Gastrocnemius medialis (tissue), 4 donors: ENCODE measurements around the gene EFCAB6.

Experiments used
- POLR2A ChIP-seq, 2 donors: fragments of 450-650 bp; IDR thresholded peaks; one replicate each; pipeline ENCODE4 v1.6.1; 2017; ENCODE audit warnings: antibody characterized with exemption in 2 of 2, mild to moderate bottlenecking in 2 of 2, moderate library complexity in 2 of 2
- TF ChIP-seq, protein P1 (sequence below), 5 experiments: fragments of 450-650 bp in 3 of 5; fragments of 200-600 bp in 2 of 5; sonication (generic) in 2 of 5; IDR thresholded peaks in 4 of 5; conservative IDR thresholded peaks in 1 of 5; 1 replicate in 4 of 5; 2 replicates in 1 of 5; pipeline ENCODE4 v1.5.1; 2016 to 2019; ENCODE audit warnings: antibody characterized with exemption in 5 of 5, mild to moderate bottlenecking in 3 of 5, moderate library complexity in 3 of 5

DNA sequence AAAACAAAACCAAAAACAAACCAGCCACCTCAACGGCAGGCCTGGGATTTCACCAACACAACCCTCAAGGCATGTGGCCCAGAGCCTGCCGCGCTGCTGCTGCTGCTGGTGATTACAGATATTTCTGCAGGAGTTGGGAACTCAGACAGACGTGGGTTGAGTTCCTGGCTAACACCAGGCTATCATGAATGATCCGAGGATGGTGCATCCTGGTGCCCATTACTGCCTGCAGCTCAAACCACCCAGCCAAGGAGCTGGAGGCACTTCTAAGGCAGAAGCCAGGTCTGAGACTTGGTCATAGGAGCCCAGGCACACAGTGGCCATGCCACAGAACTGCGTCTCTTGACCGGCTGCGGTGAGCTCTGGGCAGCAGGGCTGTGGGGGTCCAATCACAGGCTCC is 248.5 kb downstream of the EFCAB6 start:
- TF ChIP-seq, protein P1, sequence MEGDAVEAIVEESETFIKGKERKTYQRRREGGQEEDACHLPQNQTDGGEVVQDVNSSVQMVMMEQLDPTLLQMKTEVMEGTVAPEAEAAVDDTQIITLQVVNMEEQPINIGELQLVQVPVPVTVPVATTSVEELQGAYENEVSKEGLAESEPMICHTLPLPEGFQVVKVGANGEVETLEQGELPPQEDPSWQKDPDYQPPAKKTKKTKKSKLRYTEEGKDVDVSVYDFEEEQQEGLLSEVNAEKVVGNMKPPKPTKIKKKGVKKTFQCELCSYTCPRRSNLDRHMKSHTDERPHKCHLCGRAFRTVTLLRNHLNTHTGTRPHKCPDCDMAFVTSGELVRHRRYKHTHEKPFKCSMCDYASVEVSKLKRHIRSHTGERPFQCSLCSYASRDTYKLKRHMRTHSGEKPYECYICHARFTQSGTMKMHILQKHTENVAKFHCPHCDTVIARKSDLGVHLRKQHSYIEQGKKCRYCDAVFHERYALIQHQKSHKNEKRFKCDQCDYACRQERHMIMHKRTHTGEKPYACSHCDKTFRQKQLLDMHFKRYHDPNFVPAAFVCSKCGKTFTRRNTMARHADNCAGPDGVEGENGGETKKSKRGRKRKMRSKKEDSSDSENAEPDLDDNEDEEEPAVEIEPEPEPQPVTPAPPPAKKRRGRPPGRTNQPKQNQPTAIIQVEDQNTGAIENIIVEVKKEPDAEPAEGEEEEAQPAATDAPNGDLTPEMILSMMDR (IDR thresholded peaks at IDR 0.05 in 4 of 5, conservative IDR thresholded peaks at IDR 0.05 in 1 of 5), result no peak
- TF ChIP-seq POLR2A (IDR thresholded peaks at IDR 0.05), result no peak
